Skeletal muscle satellite cell (primary cell): ENCODE data around the gene EFCAB11.
"Not testable (repeated sequence)": the region's sequence is repeated elsewhere in the genome, so short reads cannot be mapped to it uniquely, and the experiment has no call there.

Experiments used
- H3K27me3 ChIP-seq: 2 replicates; pipeline ENCODE4 v1.7.0; 2013; ENCODE audit warnings: low read length; ENCODE audit not compliant: control insufficient read depth, insufficient read depth
- H3K36me3 ChIP-seq: 2 replicates; pipeline ENCODE4 v1.7.0; 2013; ENCODE audit warnings: mild to moderate bottlenecking, control low read depth, low read length; ENCODE audit not compliant: insufficient read depth
- H3K4me1 ChIP-seq: 2 replicates; pipeline ENCODE4 v1.7.0; 2013; ENCODE audit warnings: low read length; ENCODE audit not compliant: control insufficient read depth, insufficient read depth
- H3K4me2 ChIP-seq: 2 replicates; pipeline ENCODE4 v1.7.0; 2013; ENCODE audit warnings: mild to moderate bottlenecking, low read length
- H3K4me3 ChIP-seq: 2 replicates; pipeline ENCODE4 v1.7.0; 2013; ENCODE audit warnings: low read length
- H3K9ac ChIP-seq: 2 replicates; pipeline ENCODE4 v1.7.0; 2013; ENCODE audit warnings: mild to moderate bottlenecking, low read depth, low read length, moderate library complexity
- H3K9me3 ChIP-seq: replicated peaks from 2 replicates; pipeline ENCODE4 v1.7.0; 2013; ENCODE audit warnings: mild to moderate bottlenecking, control low read depth, low read length

EFCAB11 gene

GRCh38 chr14:89908712-89909450, 45.6 kb downstream of the EFCAB11 start:
- Histone ChIP-seq H3K27me3 (no peaks in the 10 kb centered on the region), H3K4me3 (no peak overlapping the region), H3K9ac (no peak overlapping the region), H3K9me3 (no peaks in the 10 kb centered on the region), H3K4me2 (no peak overlapping the region), H3K4me1 (peaks cover 31% of the 10 kb centered on the region), H3K36me3 (no peaks in the 10 kb centered on the region)

- Histone ChIP-seq H3K4me3 (no peak overlapping the region), H3K9ac (no peak overlapping the region), H3K9me3 (no peaks in the 10 kb centered on the region), H3K4me2 (no peak overlapping the region), H3K4me1 (peaks cover 24% of the 10 kb centered on the region), H3K36me3 (no peaks in the 10 kb centered on the region), H3K27me3 (no peaks in the 10 kb centered on the region)
Measured at GRCh38 chr14:89907655-89908054, 46.9 kb downstream of the EFCAB11 start.

- Histone ChIP-seq H3K9ac (no peak overlapping the region), H3K36me3 (no peaks in the 10 kb centered on the region), H3K27me3 (no peaks in the 10 kb centered on the region), H3K4me3 (no peak overlapping the region), H3K4me2 (no peak overlapping the region), H3K4me1 (peaks cover 13% of the 10 kb centered on the region), H3K9me3 (no peaks in the 10 kb centered on the region)
Measured at GRCh38 chr14:89906000-89906399, 48.5 kb downstream of the EFCAB11 start.

- Histone ChIP-seq H3K4me2 (no peak overlapping the region), H3K4me3 (no peak overlapping the region), H3K36me3 (no peaks in the 10 kb centered on the region), H3K9ac (no peak overlapping the region), H3K9me3 (no peaks in the 10 kb centered on the region), H3K27me3 (no peaks in the 10 kb centered on the region), H3K4me1 (peaks cover 19% of the 10 kb centered on the region)
Measured at GRCh38 chr14:89903340-89903952, 51.1 kb downstream of the EFCAB11 start.

GRCh38 chr14:89902881-89903280, 51.6 kb downstream of the EFCAB11 start:
- Histone ChIP-seq H3K4me2 (no peak overlapping the region), H3K9ac (no peak overlapping the region), H3K4me3 (no peak overlapping the region), H3K4me1 (peaks cover 19% of the 10 kb centered on the region), H3K27me3 (no peaks in the 10 kb centered on the region), H3K9me3 (no peaks in the 10 kb centered on the region), H3K36me3 (no peaks in the 10 kb centered on the region)

GRCh38 chr14:89900802-89901201, 53.7 kb downstream of the EFCAB11 start:
- peaks cover 19% of the 10 kb centered on the region for H3K4me1 ChIP-seq

GRCh38 chr14:89899917-89900663, 54.4 kb downstream of the EFCAB11 start:
- peak overlapping the region; percentile 30 for H3K9ac ChIP-seq
- H3K27me3 ChIP-seq: no peaks in the 10 kb centered on the region
- H3K4me3 ChIP-seq: no peak overlapping the region
- H3K4me2 ChIP-seq: peak overlapping the region; percentile 11
- peaks cover 19% of the 10 kb centered on the region for H3K4me1 ChIP-seq
- H3K36me3 ChIP-seq: no peaks in the 10 kb centered on the region
- H3K9me3 ChIP-seq: no peaks in the 10 kb centered on the region

More at GRCh38 chr14:89900802-89901201, 53.7 kb downstream of the EFCAB11 start:
- Histone ChIP-seq H3K4me3 (no peak overlapping the region), H3K4me2 (peak overlapping the region; percentile 11), H3K36me3 (no peaks in the 10 kb centered on the region), H3K9me3 (no peaks in the 10 kb centered on the region), H3K27me3 (no peaks in the 10 kb centered on the region), H3K9ac (peak overlapping the region; percentile 30)

- Histone ChIP-seq H3K27me3 (no peaks in the 10 kb centered on the region), H3K36me3 (no peaks in the 10 kb centered on the region), H3K9ac (no peak overlapping the region), H3K9me3 (no peaks in the 10 kb centered on the region), H3K4me1 (peaks cover 19% of the 10 kb centered on the region), H3K4me2 (no peak overlapping the region), H3K4me3 (no peak overlapping the region)
Measured at GRCh38 chr14:89899291-89899690, 55.2 kb downstream of the EFCAB11 start.

GRCh38 chr14:89893388-89893787, 61.1 kb downstream of the EFCAB11 start:
- not testable (repeated sequence) for H3K4me3 ChIP-seq, H3K36me3 ChIP-seq, H3K4me2 ChIP-seq, H3K9me3 ChIP-seq, H3K9ac ChIP-seq, H3K4me1 ChIP-seq, H3K27me3 ChIP-seq

- Histone ChIP-seq H3K4me1 (no peaks in the 10 kb centered on the region), H3K36me3 (no peaks in the 10 kb centered on the region), H3K4me3 (no peak overlapping the region), H3K27me3 (no peaks in the 10 kb centered on the region), H3K4me2 (no peak overlapping the region), H3K9me3 (no peaks in the 10 kb centered on the region), H3K9ac (no peak overlapping the region)
Measured at GRCh38 chr14:89892953-89893352, 61.6 kb downstream of the EFCAB11 start.

GRCh38 chr14:89891721-89892120, 62.8 kb downstream of the EFCAB11 start:
- H3K4me1 ChIP-seq, H3K4me2 ChIP-seq, H3K27me3 ChIP-seq, H3K9me3 ChIP-seq, H3K9ac ChIP-seq, H3K36me3 ChIP-seq, H3K4me3 ChIP-seq: not testable (repeated sequence)
